Upper lobe of left lung (tissue), 6 donors: ENCODE measurements around the gene RHOT2. TPM values are rescaled to one million over a fixed set of nuclear protein-coding genes. Genes with fewer than 3 reads are reported as not detected.

ENCODE experiments used
- ATAC-seq, 2 donors: fragments of 200-7000 bp; cut with Tn5 transposase; one replicate each; pipeline ENCODE4 v1.9.1; 2022; ENCODE audit warnings: mild to moderate bottlenecking in 2 of 2, moderate library complexity in 2 of 2; ENCODE audit not compliant: low FRiP score in 2 of 2
- DNase-seq, 2 donors: peaks; one replicate each; pipeline ENCODE4 v3.0.0-alpha.2; 2019 to 2020
- H3K27ac ChIP-seq, 4 donors: fragments of 200-600 bp; sonication (generic); one replicate each; pipeline ENCODE4 v1.5.1; 2016 to 2019
- H3K27me3 ChIP-seq, 4 donors: fragments of 200-600 bp; sonication (generic); one replicate each; pipeline ENCODE4 v1.5.1; 2017 to 2019
- H3K36me3 ChIP-seq, 4 donors: fragments of 200-600 bp; sonication (generic); one replicate each; pipeline ENCODE4 v1.5.1; 2016 to 2019
- H3K4me1 ChIP-seq, 4 donors: fragments of 200-600 bp; sonication (generic); one replicate each; pipeline ENCODE4 v1.5.1; 2018 to 2019
- H3K4me3 ChIP-seq, 4 donors: fragments of 200-600 bp; sonication (generic); one replicate each; pipeline ENCODE4 v1.5.1; 2017 to 2019; ENCODE audit warnings: mild to moderate bottlenecking in 2 of 4, moderate library complexity in 1 of 4
- H3K9me3 ChIP-seq, 4 donors: fragments of 200-600 bp; sonication (generic); one replicate each; pipeline ENCODE4 v1.5.1; 2018 to 2019
- CTCF ChIP-seq, 6 experiments: fragments of 450-650 bp in 4 of 6; fragments of 200-600 bp in 2 of 6; sonication (generic) in 2 of 6; IDR thresholded peaks; one replicate each; pipeline ENCODE4 v1.5.1; 2016 to 2019; ENCODE audit warnings: antibody characterized with exemption in 6 of 6
- EP300 ChIP-seq, 4 donors: sonication (generic); formaldehyde crosslinking; IDR thresholded peaks; one replicate each; pipeline ENCODE4 v1.5.1; 2017; ENCODE audit warnings: antibody characterized with exemption in 4 of 4, control low read depth in 2 of 4
- POLR2A ChIP-seq, 4 donors: fragments of 450-650 bp; IDR thresholded peaks; one replicate each; pipeline ENCODE4 v1.5.1; 2016 to 2017; ENCODE audit warnings: antibody characterized with exemption in 4 of 4, mild to moderate bottlenecking in 2 of 4
- POLR2AphosphoS5 ChIP-seq, 2 donors: sonication (generic); formaldehyde crosslinking; IDR thresholded peaks; one replicate each; pipeline ENCODE4 v1.5.1; 2017; ENCODE audit warnings: antibody characterized with exemption in 2 of 2
- WGBS, 2 donors: methylation state at CpG; one replicate each; pipeline ENCODE4 v1.1.5; 2017 to 2018; 5-methylcytosine and 5-hydroxymethylcytosine counted together
- total RNA-seq, 6 donors: library from RNA; depleted of rRNA in 4 of 6; stranded (reverse); fragments of >200 nt in 4 of 6; gene quantifications; one replicate each; pipeline versions ENCODE4 v1.1.0 to v1.2.1, GENCODE V29; 2016 to 2021
- donor health status: DM: no; HTN: no; CAD: no; lungs with moderate emphysema.
- donor health status: DM: no; HTN: yes; CAD: no; lungs with severe emphysema.

RHOT2 gene
- total RNA-seq, 6 donors from 2014 or later = 53.0 to 535 (median 107) TPM

GRCh38 chr16:723695-724094, 55.8 kb downstream of the RHOT2 start:
- Histone ChIP-seq H3K36me3 (peaks cover 0 to 3% (median 0%) of the 10 kb centered on the region in 4 donors), H3K4me1 (peaks cover 31 to 58% (median 55%) of the 10 kb centered on the region in 4 donors), H3K27me3 (peaks cover 0 to 29% (median 17%) of the 10 kb centered on the region in 4 donors), H3K27ac (no peak overlapping the region), H3K9me3 (no peaks in the 10 kb centered on the region), H3K4me3 (no peak overlapping the region)
- no peak for ATAC-seq
- TF ChIP-seq CTCF (IDR thresholded peaks at IDR 0.05) (no peak), POLR2AphosphoS5 (IDR thresholded peaks at IDR 0.05) (no peak), POLR2A (IDR thresholded peaks at IDR 0.05) (no peak), EP300 (IDR thresholded peaks at IDR 0.05) (no peak)
- DNase-seq = no peak
- 80 to 93% methylated on average over 1 to 9 of the region's 9 CpGs for WGBS, 2 donors

Other genes starting within 250 kb of the RHOT2 start
- 10 to 100 TPM; 38.9 to 95.3 (median 43.8) TPM for gene RAB11FIP3, start 242.5 kb upstream of the RHOT2 start, total RNA-seq
- gene CAPN15, start 140.4 kb upstream of the RHOT2 start, total RNA-seq = 10 to 100 TPM; 27.3 to 84.5 (median 66.1) TPM
- not detected for gene PRR35, start 107.7 kb upstream of the RHOT2 start, total RNA-seq
- gene NHLRC4, start 101.1 kb upstream of the RHOT2 start, total RNA-seq = 1 to 10 TPM; 1.2 to 7.8 (median 3.3) TPM
- gene PIGQ, start 98.2 kb upstream of the RHOT2 start, total RNA-seq = 100 to 1,000 TPM in 2 of 6 donors, 10 to 100 TPM in 4; 42.7 to 153 (median 79.6) TPM
- gene RAB40C, start 78.1 kb upstream of the RHOT2 start, total RNA-seq = 100 to 1,000 TPM in 1 of 6 donors, 10 to 100 TPM in 5; 40.5 to 101 (median 61.5) TPM
- 10 to 100 TPM in 1 of 6 donors, 1 to 10 TPM in 5; 1.7 to 16.8 (median 5.8) TPM for gene WFIKKN1, start 37.1 kb upstream of the RHOT2 start, total RNA-seq
- 100 to 1,000 TPM in 4 of 6 donors, 10 to 100 TPM in 2; 69.5 to 210 (median 111) TPM for gene METTL26, start 31.8 kb upstream of the RHOT2 start, total RNA-seq
- gene MCRIP2, start 26.3 kb upstream of the RHOT2 start, total RNA-seq = 10 to 100 TPM; 34.9 to 85.7 (median 53.3) TPM
- gene WDR90, start 18.8 kb upstream of the RHOT2 start, total RNA-seq = 100 to 1,000 TPM in 1 of 6 donors, 10 to 100 TPM in 5; 18.8 to 174 (median 34.1) TPM
- gene RHBDL1, start 7.5 kb downstream of the RHOT2 start, total RNA-seq = 1 to 10 TPM in 2 of 6 donors, under 1 TPM in 3, not detected in 1; 0.59 to 2.1 (median 0.76) TPM
- gene STUB1, start 12.3 kb downstream of the RHOT2 start, total RNA-seq = 100 to 1,000 TPM; 101 to 186 (median 118) TPM
- gene JMJD8, start 16.2 kb downstream of the RHOT2 start, total RNA-seq = 100 to 1,000 TPM in 1 of 6 donors, 10 to 100 TPM in 5; 60.0 to 109 (median 65.5) TPM
- 10 to 100 TPM in 5 of 6 donors, 1 to 10 TPM in 1; 8.3 to 20.6 (median 14.3) TPM for gene WDR24, start 22.3 kb downstream of the RHOT2 start, total RNA-seq
- 1 to 10 TPM; 1.0 to 8.1 (median 4.1) TPM for gene FBXL16, start 37.7 kb downstream of the RHOT2 start, total RNA-seq
- gene METRN, start 47.0 kb downstream of the RHOT2 start, total RNA-seq = 10 to 100 TPM; 22.0 to 56.0 (median 40.8) TPM
- gene ANTKMT, start 53.0 kb downstream of the RHOT2 start, total RNA-seq = 10 to 100 TPM; 38.7 to 69.7 (median 55.7) TPM
- gene CCDC78, start 58.3 kb downstream of the RHOT2 start, total RNA-seq = 10 to 100 TPM in 5 of 6 donors, 1 to 10 TPM in 1; 3.5 to 69.1 (median 23.3) TPM
- 10 to 100 TPM in 5 of 6 donors, 1 to 10 TPM in 1; 4.0 to 43.0 (median 13.5) TPM for gene HAGHL, start 59.0 kb downstream of the RHOT2 start, total RNA-seq
- gene CIAO3, start 72.9 kb downstream of the RHOT2 start, total RNA-seq = 10 to 100 TPM; 27.8 to 96.4 (median 33.1) TPM
- gene MSLN, start 92.6 kb downstream of the RHOT2 start, total RNA-seq = 100 to 1,000 TPM in 4 of 6 donors, 10 to 100 TPM in 2; 47.8 to 275 (median 121) TPM
- 10 to 100 TPM; 14.5 to 43.0 (median 20.8) TPM for gene RPUSD1, start 120.2 kb downstream of the RHOT2 start, total RNA-seq
- gene CHTF18, start 120.5 kb downstream of the RHOT2 start, total RNA-seq = 10 to 100 TPM in 4 of 6 donors, 1 to 10 TPM in 2; 4.1 to 39.8 (median 17.9) TPM
- not detected for gene GNG13, start 132.6 kb downstream of the RHOT2 start, total RNA-seq